Activated effector memory CD4-positive, alpha-beta T cell treated with anti-CD3 and anti-CD28 coated beads, Interleukin-2, amount 50 U/mL, for 16 hours (primary cell): ENCODE results near the gene CRYGA.
"Not testable (repeated sequence)": the region's sequence is repeated elsewhere in the genome, so short reads cannot be mapped to it uniquely, and the experiment has no call there.

Experiments
- DNase-seq: peaks from one replicate; pipeline ENCODE4 v3.0.0-alpha.2; 2020

CRYGA gene

DNA sequence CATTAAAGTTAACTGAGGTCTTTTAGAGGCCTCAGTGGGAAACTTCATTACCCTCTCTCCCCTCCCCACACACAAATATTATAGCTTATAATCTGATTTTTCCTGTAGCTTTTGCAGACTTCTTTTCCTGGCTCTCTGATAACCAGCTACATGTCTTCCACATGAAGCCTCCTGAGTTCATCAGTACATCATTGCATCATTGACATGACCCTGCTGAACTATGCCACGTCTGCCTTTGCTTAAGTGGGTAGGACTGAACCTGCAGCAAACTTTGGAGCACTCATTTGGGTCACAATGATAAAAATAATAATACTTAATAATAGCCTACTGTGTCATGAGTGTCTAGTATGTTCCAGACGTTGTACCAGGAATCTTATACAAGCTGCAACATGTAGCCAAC lies 7.0 kb downstream of the CRYGA start:
- DNase-seq, result no peak

DNA sequence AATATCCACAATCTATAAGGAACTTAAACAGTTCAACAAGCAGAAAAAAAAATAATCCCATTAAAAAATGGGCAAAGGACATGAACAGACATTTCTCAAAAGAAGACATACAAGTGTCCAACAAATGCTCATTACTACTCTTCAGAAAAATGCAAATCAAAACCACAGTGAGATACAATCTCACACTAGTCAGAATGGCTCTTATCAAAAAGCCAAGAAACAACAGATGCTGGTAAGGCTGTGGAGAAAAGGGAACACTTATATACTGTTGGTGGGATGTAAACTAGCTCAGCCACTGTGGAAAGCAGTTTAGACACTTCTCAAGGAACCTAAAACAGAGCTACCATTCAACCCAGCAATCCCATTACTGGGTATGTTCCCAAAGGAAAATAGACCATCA lies 10.2 kb downstream of the CRYGA start:
- no peak for DNase-seq

DNA sequence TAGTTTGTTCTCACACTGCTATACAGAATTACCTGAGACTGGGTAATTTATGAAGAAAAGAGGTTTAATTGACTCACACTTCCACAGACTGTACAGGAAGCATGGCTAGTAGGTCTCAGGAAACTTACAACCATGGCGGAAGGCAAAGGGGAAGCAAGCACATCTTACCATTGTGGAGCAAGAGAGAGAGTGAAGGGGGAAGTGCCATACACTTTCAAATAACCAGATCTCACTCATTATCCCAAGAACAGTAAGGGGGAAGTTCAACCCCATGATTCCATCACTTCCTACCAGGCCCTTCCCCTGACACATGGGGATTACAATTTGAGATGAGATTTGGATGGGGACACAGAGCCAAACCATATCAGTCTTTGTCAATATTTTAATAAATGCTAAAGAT lies 12.4 kb downstream of the CRYGA start:
- no peak for DNase-seq

DNA sequence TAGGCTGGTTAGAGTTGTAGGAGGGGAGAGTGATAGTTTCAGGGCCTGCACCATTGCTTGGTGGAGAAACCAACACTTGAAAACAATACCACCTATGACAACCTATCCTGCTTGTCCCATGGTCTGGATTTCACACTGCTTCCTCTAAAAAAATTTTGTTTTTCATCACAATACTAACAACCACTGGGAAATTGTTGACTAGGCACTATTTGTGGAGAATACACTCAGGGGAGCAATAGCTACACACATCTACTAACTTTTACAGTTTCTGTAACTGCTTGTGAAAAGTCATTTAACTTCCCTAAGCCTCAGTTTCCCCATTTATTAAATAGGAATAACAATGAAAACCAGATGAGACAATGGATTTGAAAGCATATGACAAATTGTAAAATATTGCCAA lies 13.3 kb downstream of the CRYGA start:
- no peak for DNase-seq

DNA sequence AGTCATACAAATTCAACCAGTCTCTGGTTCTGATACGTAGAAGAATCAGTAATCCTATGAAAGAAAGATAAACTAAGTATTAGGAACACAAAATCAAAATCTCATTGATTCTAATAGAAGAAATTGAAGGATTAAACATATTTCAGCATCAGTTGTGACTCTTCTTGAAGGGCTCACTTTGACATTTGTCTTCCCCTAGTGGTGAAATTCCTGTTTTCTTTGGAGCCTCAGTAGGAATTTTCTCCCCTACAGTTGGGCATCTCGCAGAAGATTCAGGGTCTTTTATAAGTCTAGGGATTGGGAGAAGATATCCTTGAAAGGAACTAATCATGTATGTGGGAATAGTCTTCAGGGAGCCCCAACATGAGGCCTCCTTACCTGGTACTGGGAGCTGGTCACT lies 14.6 kb downstream of the CRYGA start:
- no peak for DNase-seq

DNA sequence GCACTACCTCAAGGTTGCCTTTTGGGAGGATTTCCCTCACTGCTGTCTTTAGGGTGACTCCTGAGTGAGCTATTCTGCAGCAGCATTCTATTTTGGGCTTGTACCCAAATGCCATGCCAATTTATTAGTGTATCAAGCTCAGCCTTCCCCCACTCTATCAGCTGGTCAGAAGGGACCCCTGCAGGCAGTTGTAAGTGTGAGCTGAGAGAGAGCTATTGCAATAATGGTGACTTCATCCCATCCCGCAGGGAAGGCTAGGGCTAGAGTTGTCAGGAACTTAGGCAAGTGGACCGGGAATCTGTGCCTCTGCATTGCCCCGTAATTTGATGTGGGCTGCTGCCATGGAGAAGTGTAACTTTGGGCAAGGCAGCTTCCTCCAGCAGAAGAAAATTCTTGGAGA lies 15.6 kb downstream of the CRYGA start:
- DNase-seq, result no peak

DNA sequence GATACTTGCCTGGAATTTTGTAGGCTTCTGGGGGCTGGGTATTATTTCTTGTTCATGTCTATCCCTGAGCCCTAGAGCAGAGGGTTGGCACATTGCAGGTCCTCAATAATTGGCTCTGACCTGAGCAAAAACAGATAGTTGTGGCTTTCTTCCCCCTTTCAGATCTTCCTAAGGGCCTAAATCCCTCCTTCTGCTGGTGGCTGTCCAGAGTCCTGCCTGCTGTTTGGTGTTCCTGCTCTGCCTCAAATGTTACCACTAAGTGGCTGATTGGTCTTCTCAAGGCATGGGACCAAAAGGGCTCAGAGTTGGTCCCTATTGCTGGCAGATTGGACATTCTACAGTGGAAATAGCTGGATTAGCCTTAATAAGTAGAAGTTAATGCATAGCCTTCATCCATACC lies 16.4 kb downstream of the CRYGA start:
- no peak for DNase-seq

DNA sequence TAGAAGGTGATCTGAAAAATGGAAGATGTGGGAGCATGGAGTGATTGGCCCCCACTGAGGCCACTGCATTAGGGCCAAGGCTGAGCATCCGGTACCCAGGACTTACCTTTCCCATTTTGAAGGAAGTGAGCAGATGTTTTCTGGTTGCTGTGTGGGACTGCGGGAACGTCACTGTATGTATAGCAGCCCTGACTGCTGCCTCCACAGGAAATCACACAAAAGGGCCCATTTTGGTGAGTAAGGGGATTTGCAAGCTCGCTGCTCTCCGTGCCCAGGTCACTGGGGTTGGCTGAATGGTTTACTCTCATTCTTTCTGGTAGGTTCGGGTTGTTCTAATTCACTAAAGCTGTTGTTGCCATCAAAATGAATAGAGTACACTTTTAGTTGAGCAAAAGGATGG lies 17.4 kb downstream of the CRYGA start, which contains the start of gene CRYGB:
Gene CRYGB (minus strand): TSS at position 153 of the 400 bp plus-strand sequence. CDS start 38 bp downstream, at position 115.
- no peak for DNase-seq

DNA sequence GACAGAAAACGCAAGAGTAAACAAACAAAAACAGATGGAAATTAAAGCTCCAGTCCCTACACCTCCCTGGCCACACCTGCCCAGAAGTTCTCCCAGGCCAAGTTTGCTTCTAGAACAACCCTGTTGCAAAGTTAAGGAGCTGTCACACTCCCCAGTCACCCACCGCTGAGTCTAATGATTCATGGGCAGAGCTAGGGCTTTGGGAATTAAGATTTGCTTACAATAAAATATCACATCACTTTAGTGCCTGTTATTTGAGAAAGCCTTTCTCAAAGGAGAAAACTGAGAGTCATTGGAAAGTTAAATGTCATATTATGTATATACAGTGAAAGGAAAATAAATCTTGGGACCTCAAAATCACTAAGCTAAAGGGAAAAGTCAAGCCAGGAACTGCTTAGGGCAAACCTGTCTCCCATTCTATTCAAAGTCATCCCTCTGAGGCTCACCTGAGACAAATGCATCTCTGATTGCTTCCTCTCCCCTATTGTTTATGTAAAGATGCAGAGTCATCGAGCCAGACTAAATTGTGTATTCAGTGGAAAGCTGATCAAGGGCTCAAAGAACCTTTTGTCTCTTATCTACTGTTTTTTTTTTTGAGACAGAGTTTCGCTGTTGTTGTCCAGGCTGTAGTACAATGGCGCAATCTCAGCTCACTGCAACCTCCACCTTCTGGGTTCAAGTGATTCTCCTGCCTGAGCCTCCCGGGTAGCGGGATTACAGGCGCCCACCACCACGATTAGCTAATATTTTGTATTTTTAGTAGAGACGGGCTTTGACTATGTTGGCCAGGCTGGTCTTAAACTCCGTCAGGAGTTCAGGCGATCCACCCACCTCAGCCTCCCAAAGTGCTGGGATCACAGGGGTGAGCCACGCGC lies 20.2 kb downstream of the CRYGA start:
- DNase-seq, result no peak

DNA sequence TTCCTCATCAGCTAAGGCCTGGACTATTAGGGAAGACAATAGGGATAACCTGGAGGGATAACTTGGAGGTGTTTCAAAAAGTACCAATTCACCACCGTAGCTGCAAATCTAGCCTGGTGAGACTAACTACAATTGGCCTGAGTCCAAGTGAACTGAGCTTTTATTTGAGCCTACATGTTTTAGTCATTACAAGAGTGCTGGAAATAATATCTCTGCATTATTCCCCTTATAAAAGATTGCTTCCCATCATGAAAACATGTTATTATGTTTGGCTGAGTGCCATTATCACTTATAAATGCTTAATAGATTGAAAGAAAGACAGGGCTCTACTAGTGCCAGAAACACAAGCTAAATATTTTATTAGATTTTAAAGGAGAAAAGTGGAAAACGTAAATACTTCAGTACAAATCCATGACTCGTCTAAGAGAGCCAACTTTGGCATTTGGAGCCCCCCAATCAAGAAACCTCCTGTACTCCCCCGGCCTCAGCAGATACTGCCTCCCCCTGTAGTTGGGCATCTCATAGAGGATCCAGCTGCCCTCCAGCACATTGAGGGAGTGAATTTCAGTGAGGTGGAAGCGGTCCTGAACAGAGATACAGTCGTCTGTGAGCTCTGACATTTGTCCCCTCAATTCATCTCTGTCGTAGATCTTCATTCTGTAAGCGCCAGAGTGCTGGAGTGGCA lies 21.0 kb downstream of the CRYGA start:
- no peak for DNase-seq

DNA sequence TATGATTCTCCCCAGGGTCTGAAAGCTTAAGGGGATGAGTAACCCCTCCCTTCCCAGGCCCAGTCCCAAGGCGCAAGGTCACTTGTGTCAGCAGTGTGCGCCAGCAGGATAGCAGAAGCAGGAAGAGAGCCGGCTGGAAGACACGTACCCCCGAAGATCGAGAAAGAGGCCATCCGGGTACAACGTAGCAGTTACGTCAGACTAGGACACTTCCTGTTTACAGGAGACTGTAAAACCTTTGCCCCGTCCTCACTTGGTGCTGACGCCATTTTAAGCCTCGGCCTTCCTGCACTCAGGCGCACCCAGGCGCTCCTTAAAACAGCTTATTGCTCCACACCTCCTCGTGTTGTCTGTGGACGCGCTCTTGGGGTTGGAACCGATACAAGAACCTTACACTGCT lies 23.9 kb downstream of the CRYGA start:
- DNase-seq, result no peak

DNA sequence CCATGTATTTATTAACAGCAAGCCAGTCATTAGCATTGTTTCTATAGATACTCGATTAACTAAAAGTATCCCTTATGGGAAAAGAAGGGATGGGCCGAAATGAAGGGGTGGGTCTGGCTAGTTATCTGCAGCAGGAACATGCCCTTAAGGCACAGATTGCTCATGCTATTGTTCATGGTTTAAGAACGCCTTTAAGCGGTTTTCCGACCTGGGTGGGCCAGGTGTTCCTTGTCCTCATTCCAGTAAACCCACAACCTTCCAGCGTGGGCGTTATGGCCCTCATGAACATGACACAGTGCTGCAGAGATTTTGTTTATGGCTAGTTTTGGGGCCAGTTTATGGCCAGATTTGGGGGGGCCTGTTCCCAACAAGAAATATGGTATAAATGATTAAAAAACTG lies 25.1 kb downstream of the CRYGA start:
- DNase-seq, result not testable (repeated sequence)

DNA sequence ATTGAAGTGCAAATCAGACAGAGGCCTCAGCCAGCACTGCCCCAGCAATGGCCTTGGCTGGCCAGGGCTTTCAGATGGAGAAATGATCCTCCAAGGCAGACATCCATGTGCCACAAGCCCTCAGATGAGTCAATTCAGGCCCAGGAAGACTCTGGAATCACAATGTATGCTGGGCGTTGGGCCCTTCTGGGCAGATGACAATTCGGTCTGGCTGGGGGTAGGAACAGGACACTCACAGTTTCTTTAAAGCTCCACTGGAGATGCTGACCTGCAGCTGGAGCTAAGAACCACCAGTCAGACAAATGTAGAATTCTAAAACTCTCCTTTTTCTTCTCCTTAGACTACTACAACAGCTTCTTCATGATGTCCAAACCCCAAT lies 26.7 kb downstream of the CRYGA start:
- DNase-seq, result no peak

DNA sequence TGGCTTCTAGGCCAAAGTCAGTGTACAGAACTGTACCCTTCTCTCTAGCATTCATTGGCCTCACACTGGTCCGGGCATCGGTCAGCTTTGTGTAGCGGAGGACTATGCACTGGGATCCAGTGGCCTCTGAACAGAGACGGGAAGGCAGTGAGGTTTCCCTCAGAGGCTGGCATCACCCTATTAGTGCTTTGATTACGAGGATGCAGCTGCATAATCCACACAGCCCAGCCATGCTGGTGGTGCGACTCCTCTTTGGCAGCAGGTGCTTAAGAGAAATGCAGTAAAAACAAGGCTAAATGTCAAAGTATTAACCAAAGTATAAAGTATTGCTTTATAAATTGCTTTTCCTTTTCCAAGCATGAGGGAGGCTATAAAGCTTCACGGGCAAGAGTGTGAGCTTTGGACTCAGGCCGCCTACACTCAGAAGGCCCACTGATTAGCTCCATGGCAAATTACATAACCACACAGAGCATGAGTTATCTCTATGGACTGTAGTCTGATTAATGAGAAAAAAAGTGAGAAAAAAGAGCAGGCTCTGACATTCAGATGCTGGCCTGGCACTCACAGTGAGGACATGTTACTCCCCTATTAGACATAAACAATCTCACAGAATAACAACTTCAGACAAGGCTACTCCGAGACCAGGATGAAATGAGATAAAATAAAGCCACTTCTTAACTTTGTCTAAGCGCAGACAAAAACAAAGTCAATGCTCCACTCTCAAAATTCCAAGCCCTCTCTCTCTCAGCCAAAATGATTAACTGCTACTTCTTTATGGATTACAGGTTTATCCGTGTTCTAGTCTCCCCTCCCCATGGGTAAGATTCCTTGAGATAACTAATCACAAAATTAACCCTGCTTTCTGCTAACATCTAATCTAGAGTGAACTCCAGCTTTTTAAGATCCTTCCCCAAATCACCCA lies 27.3 kb downstream of the CRYGA start:
- DNase-seq, result no peak

DNA sequence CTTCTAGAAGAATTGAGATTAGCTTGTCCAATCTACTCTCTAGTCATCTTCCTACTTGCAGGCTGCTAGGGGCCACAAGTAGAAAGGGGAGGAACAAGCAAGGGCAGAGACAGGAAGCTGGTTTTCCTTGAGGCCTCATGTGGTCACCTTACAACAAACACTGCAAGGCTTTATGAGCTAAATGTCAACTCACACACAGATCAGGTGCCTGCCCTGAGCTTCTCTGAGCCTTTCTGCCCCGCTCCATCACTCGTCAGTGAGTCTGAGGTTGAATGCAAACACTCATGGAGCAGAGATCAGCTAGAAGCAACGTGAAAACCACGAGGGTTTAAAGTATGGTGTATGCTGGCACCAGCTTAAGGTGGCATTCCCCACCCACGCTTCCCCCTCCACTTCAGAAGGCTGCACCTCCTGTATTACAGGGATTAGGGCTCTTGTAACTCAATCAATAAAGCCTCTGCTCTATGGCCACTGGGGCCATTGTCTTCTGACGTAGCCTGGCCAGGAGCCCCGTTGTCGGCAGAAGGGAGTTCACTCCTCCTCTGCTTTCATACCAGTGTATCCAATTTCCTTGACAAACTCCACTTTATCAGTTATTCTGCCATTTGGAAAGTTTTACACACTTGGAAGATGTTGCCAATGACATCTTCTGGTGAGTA lies 28.3 kb downstream of the CRYGA start:
- DNase-seq, result no peak

DNA sequence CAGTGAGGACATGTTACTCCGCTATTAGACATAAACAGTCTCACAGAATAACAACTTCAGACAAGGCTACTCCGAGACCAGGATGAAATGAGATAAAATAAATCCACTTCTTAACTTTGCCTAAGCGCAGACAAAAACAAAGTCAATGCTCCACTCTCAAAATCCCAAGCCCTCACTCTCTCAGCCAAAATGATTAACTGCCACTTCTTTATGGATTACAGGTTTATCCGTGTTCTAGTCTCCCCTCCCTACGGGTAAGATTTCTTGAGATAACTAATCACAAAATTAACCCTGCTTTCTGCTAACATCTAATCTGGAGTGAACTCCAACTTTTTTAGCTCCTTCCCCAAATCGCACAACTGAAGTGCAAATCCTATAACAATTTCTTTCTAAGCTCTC lies 32.7 kb downstream of the CRYGA start:
- no peak for DNase-seq

DNA sequence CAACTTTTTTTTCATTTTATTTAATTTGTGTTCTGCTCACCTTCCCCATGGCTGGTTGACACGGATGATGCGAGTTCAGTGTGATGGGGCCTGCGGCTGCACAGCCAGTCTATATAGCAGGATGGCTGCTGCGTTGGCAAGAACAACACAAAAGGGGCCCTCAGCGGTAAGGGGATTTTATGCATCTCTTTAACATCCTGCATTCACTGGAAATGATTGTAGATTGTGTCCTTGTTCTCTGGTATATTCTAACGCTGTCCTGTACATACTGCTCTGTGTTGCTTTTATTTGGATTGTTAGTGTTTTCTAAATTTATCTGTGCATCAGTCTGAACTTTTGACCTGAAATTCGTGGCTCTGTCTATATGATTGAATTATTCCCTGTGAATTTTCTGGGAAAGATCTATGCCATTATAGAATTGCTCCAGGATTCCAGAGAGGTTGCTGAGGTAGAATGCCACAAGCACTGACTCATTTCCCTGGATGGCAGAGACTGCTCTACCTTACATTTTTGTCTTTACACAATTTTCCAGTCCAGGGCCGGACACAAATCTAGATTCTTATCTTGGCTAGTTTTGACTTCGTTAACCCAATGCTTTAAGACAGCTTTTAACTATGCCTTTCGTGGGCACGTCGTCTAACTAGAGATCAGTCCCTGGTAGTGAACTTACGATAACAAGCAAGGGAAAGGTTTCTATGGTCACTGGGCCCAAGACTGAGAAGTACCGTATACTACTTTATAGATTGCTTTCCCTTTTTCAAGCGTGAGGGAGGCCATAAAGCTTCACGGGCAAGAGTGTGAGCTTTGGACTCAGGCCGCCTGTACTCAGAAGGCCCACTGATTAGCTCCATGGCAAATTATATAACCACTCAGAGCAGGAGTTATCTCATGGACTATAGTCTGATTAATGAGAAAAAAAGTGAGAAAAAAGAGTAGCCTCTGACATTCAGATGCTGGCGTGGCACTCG lies 33.4 kb downstream of the CRYGA start, which contains the start of gene CRYGC:
Gene CRYGC (minus strand): TSS at position 85 of the 968 bp plus-strand sequence. CDS start 36 bp downstream, at position 49.
- no peak for DNase-seq

DNA sequence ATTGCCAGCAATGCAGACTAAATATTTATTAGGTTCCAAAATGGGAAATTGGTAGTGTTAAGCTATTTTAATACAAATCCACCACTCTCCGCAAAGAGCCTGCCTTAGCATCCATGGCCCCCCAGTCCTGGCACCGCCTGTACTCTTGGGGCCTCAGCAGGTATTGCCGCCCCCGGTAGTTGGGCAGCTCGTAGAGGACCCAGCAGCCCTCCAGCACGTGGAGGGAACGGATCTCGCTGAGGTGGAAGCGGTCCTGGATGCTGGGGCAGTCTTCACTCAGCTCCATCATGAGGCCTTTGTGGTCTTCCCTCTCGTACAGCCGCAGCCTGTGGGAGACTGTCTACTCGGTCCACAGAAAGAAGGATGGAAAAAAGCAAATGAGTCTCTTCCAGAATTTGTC lies 35.3 kb downstream of the CRYGA start:
- no peak for DNase-seq

DNA sequence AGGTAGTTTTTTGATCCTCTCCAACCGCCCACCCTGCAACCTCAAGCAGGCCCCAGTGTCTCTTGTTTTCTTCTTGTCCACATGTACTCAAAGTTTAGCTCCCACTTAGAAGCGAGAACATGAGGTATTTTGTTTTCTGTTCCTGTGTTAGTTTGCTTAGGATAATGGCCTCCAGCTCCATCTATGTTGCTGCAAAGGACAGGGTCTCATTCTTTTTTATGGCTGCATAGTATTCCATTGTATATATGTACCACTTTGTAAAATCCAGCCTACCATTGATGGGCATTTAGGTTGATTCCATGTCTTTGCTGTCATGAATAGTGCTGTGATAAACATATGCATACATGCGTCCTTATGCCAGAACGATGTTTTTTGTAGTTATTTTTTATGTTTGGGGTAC lies 36.3 kb downstream of the CRYGA start:
- DNase-seq, result no peak

DNA sequence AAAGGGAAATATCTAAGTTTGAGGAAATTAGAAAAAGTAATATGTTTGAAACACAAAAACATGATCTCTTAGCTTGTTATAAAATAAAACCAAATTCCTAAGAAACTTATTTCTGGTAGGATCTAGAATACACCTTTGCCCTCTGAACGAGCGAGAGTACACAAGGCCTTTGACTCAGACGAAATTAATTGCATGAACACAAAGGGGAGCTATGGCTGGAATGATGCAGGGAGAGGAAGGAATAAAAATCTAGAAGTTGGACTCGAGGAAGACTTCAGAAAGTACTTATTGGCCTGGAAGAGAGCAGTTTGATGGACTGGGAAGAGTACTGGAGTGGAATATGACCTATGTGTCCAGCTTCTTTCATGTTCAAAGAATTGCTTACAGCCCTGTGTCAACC lies 38.1 kb downstream of the CRYGA start:
- no peak for DNase-seq

DNA sequence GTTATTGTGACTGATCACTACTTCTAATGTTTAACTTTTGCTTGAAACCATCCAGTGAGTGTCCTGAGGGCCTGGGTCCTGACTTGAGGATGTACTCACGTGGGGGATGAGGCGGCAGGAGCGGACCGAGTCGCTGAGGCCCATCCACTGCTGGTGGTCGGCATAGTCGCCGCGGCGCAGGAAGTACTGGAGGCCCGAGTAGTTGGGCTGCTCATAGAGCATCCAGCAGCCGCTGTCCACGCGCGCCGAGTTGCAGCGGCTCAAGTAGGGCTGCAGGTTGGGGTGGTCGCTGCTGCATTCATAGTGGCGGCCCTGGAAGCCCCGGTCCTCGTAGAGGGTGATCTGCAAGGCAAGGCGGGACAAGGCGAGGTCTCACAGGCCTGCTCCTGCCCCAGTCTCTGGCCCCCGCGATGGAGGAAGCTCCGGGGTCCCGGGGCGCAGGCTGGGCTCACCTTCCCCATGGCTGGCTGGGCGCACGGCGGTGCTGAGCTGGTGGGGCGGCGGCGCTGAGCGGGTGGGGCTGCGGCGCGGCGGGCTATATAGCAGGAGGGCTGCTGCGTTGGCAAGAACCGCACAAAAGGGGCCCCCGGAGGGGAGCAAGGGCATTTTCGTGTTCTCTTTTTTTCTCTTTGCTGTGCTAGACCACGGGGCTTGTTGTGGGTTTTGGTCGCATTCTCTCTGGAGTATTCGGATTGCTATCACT lies 39.2 kb downstream of the CRYGA start, which contains the start of gene CRYGD:
Gene CRYGD (minus strand): TSS at position 512 of the 703 bp plus-strand sequence. CDS start 51 bp downstream, at position 461.
- DNase-seq, result not testable (repeated sequence)
